Thoracic aorta (tissue), 2 donors: Measurements from ENCODE around the gene DOK4. TPM values are rescaled to one million over a fixed set of nuclear protein-coding genes. Genes with fewer than 3 reads are reported as not detected.

Experiments used
- ATAC-seq: fragments of 150-250 bp; one replicate; pipeline ENCODE4 v1.8.0; 2017; ENCODE audit warnings: low read depth; ENCODE audit not compliant: insufficient number of reproducible peaks, low FRiP score
- DNase-seq: peaks from one replicate; pipeline ENCODE4 v3.0.0-alpha.2; 2020; ENCODE audit warnings: low spot score
- H3K27ac ChIP-seq, 2 donors: fragments of 200-600 bp; sonication (generic); 1 replicate in 1 of 2; 2 replicates in 1 of 2; pipeline ENCODE4 v1.5.1; 2016; ENCODE audit warnings: mild to moderate bottlenecking in 2 of 2, moderate library complexity in 2 of 2
- H3K27me3 ChIP-seq: fragments of 200-600 bp; sonication (generic); replicated peaks from 2 replicates; pipeline ENCODE4 v1.6.0; 2016; ENCODE audit warnings: mild to moderate bottlenecking; ENCODE audit not compliant: insufficient read depth
- H3K36me3 ChIP-seq: fragments of 200-600 bp; sonication (generic); one replicate; pipeline ENCODE4 v1.5.1; 2016
- H3K4me1 ChIP-seq, 2 donors: fragments of 200-600 bp; sonication (generic); 1 replicate in 1 of 2; 2 replicates in 1 of 2; pipeline versions ENCODE4 v1.5.1 to v1.6.0; 2016; ENCODE audit warnings: low read depth in 2 of 2, mild to moderate bottlenecking in 1 of 2; ENCODE audit not compliant: control insufficient read depth in 1 of 2
- H3K4me3 ChIP-seq: fragments of 200-600 bp; sonication (generic); 2 replicates; pipeline ENCODE4 v1.5.1; 2016; ENCODE audit warnings: mild to moderate bottlenecking
- H3K9me3 ChIP-seq: fragments of 200-600 bp; sonication (generic); 2 replicates; pipeline ENCODE4 v1.5.1; 2016
- total RNA-seq, 2 donors: library from RNA; depleted of rRNA; stranded (reverse); fragments of >200 nt; gene quantifications; one replicate each; pipeline versions ENCODE4 v1.1.0 to v1.2.3, GENCODE V29; 2016
- TF ChIP-seq, protein P1 (sequence below): fragments of 200-600 bp; sonication (generic); IDR thresholded peaks from one replicate; pipeline ENCODE4 v1.5.1; 2019; ENCODE audit warnings: antibody characterized with exemption

DOK4 gene
- total RNA-seq, 2 donors from 2014 or later: 43.2 to 70.1 TPM

- no peaks in the 10 kb centered on the region for H3K9me3 ChIP-seq
- H3K36me3 ChIP-seq: peaks cover 68% of the 10 kb centered on the region
- ATAC-seq (no peak), DNase-seq (no peak)
- H3K27me3 ChIP-seq: no peaks in the 10 kb centered on the region
- H3K4me1 ChIP-seq: peaks cover 10 to 25% of the 10 kb centered on the region in 2 donors
- H3K4me3 ChIP-seq: no peak overlapping the region
- no peak overlapping the region for H3K27ac ChIP-seq
- TF ChIP-seq, protein P1, sequence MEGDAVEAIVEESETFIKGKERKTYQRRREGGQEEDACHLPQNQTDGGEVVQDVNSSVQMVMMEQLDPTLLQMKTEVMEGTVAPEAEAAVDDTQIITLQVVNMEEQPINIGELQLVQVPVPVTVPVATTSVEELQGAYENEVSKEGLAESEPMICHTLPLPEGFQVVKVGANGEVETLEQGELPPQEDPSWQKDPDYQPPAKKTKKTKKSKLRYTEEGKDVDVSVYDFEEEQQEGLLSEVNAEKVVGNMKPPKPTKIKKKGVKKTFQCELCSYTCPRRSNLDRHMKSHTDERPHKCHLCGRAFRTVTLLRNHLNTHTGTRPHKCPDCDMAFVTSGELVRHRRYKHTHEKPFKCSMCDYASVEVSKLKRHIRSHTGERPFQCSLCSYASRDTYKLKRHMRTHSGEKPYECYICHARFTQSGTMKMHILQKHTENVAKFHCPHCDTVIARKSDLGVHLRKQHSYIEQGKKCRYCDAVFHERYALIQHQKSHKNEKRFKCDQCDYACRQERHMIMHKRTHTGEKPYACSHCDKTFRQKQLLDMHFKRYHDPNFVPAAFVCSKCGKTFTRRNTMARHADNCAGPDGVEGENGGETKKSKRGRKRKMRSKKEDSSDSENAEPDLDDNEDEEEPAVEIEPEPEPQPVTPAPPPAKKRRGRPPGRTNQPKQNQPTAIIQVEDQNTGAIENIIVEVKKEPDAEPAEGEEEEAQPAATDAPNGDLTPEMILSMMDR: no peak
Measured at GRCh38 chr16:57468346-57468745, 17.9 kb downstream of the DOK4 start.

DNA sequence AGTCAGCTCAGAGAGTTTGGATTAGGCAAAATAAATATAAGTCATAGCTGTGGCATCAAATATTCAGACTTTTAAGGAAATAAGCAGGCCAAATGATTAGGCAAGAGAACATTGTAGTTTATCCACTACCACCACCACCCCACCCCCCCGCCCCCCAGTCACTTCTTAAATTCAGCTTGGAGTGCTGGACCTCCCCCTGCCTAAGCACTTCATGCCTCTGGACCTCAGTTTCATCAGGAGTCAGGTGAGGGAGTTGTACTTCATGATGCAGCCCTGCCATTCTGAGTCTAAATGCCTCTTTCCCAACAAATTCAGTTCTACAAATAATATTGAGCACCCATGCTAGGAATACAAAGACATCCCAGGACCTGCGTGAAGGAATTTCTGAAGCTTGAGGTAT lies 21.8 kb downstream of the DOK4 start:
- Histone ChIP-seq H3K27me3 (no peaks in the 10 kb centered on the region), H3K27ac (no peak overlapping the region), H3K4me1 (peaks cover 11 to 20% of the 10 kb centered on the region in 2 donors), H3K4me3 (no peak overlapping the region), H3K9me3 (no peaks in the 10 kb centered on the region), H3K36me3 (peaks cover 45% of the 10 kb centered on the region)
- ATAC-seq (no peak), DNase-seq (no peak)
- TF ChIP-seq, protein P1: no peak

DNA sequence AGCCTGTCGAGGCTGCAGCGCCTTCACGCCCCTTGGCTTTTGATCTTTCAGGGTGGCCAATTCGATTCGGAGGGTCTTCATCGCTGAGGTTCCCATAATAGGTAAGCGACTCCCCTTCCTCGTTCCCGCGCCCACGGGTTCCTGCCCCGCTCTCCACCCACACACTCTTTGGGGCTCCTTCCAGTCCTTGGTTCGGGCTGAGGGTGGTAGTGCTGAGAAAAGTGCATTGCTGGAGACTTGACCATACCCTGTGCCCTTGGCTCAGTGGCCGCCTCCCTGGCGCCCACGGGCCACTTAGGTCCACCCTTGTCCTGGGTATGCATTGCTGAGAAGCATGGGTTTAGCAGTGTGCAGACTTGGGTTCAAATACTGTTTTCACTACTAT lies 23.3 kb downstream of the DOK4 start:
- TF ChIP-seq, protein P1: no peak
- H3K4me3 ChIP-seq: peak overlapping the region; percentile 86
- H3K36me3 ChIP-seq: peaks cover 40% of the 10 kb centered on the region
- ATAC-seq (no peak), DNase-seq (no peak)
- peaks cover 11 to 20% of the 10 kb centered on the region in 2 donors for H3K4me1 ChIP-seq
- peak overlapping the region; percentile 62 to 78 for H3K27ac ChIP-seq
- H3K9me3 ChIP-seq: no peaks in the 10 kb centered on the region
- H3K27me3 ChIP-seq: no peaks in the 10 kb centered on the region

DNA sequence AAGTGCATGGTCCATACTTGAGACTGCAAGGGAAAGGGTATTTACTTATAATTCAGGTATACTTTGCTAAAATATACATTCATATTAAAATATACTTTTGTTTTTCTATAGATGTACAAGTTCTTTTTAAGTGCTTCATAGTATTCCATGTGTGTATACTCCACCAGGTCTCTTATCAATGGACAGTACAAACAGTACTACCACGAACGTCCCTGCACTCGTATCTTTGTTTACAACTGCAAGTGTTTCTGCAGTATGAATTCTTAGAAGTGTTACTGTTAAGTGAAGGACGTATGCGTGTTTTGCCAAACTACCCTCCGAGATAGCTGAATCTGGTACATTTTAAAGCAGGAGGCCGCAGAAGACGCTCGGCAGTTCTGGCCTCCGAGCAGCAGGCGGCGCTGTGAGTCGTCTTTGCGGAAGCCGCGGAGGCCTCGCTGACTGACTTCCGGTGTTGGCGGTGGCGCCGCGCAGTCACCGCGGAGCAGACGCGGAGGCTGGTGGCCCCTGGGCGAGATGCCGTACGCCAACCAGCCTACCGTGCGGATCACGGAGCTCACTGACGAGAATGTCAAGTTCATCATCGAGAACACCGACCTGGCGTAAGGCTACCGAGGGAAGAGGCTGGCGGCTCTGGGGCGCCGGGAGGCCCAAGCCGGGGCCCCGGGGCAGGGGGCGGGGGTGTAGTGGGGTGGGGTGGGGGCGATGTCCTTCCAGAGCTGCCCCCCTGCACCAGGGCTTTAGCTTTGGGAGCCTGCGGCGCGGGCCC lies 23.9 kb downstream of the DOK4 start, which contains the start of gene POLR2C:
TSS of gene POLR2C (plus strand) at position 471 of the 769 bp plus-strand sequence. CDS start at position 517, 46 bp downstream.
- H3K4me3 ChIP-seq: peak within 1 kb of the TSS; percentile 86
- ATAC-seq (peak; percentile 83), DNase-seq (peak; percentile 45)
- TF ChIP-seq, protein P1: peak; percentile 93
- peaks cover 11 to 20% of the 10 kb centered on the region in 2 donors for H3K4me1 ChIP-seq
- peaks cover 40% of the 10 kb centered on the region for H3K36me3 ChIP-seq
- H3K27ac ChIP-seq: peak within 1 kb of the TSS; percentile 62 to 78
- H3K27me3 ChIP-seq: no peaks in the 10 kb centered on the region
- H3K9me3 ChIP-seq: no peaks in the 10 kb centered on the region

- Histone ChIP-seq H3K27ac (no peak overlapping the region), H3K27me3 (no peaks in the 10 kb centered on the region), H3K4me3 (no peak overlapping the region), H3K4me1 (peaks cover 5 to 9% of the 10 kb centered on the region in 2 donors), H3K36me3 (peaks cover 47% of the 10 kb centered on the region), H3K9me3 (no peaks in the 10 kb centered on the region)
- TF ChIP-seq, protein P1: no peak
- DNase-seq (no peak), ATAC-seq (no peak)
Measured at GRCh38 chr16:57452021-57452420, 34.3 kb downstream of the DOK4 start.
